Muscle of back (tissue), 13 donors: Measurements from ENCODE around the gene LEMD2. TPM values are rescaled to one million over a fixed set of nuclear protein-coding genes. Genes with fewer than 3 reads are reported as not detected.
"Not testable (repeated sequence)": the region's sequence is repeated elsewhere in the genome, so short reads cannot be mapped to it uniquely, and the experiment has no call there.

Source experiments
- DNase-seq, 3 donors: peaks; one replicate each; pipeline versions ENCODE4 v3.0.0 to v3.0.0-alpha.2; 2013
- long read RNA-seq, 9 donors: transcript quantifications; one replicate each; lab custom pipeline, GENCODE V29; 2026
- polyA plus RNA-seq, 10 donors: library from polyadenylated mRNA; unstranded; fragments of 120-200 nt; gene quantifications; one replicate each; pipeline ENCODE4 v1.2.1, GENCODE V29; 2013; ENCODE audit not compliant: insufficient read length in 10 of 10

Gene LEMD2
- 10 to 100 TPM; 32.5 to 49.2 (median 38.7) TPM for polyA plus RNA-seq
- long read RNA-seq, donor 1, transcript LEMD2-201 (9 exons, 2,958 nt) = major isoform, 5 of 5 reads
- long read RNA-seq, donor 1, partial matches to known transcripts = 0 of 5 reads
- long read RNA-seq, donor 1, other reads (novel, unspliced or antisense) = 0 of 5 reads
- long read RNA-seq, donor 2, partial matches to known transcripts = 0 of 5 reads
- long read RNA-seq, donor 2, other reads (novel, unspliced or antisense) = 0 of 5 reads
- long read RNA-seq, donor 3 = 0 reads
- long read RNA-seq, donor 4, partial matches to known transcripts = 0 of 4 reads
- long read RNA-seq, donor 4, other reads (novel, unspliced or antisense) = 0 of 4 reads
- long read RNA-seq, donor 5, partial matches to known transcripts = 0 of 6 reads
- long read RNA-seq, donor 5, other reads (novel, unspliced or antisense) = 0 of 6 reads
- long read RNA-seq, donor 6, partial matches to known transcripts = 0 of 4 reads
- long read RNA-seq, donor 6, other reads (novel, unspliced or antisense) = 0 of 4 reads
- long read RNA-seq, donor 7, transcript LEMD2-201 (9 exons, 2,958 nt) = major isoform, 9 of 10 reads
- long read RNA-seq, donor 7, partial matches to known transcripts = 0 of 10 reads
- long read RNA-seq, donor 7, other reads (novel, unspliced or antisense) = 0 of 10 reads
- long read RNA-seq, donor 8, transcript LEMD2-201 (9 exons, 2,958 nt) = major isoform, 7 of 8 reads
- long read RNA-seq, donor 8, partial matches to known transcripts = 0 of 8 reads
- long read RNA-seq, donor 8, other reads (novel, unspliced or antisense) = 0 of 8 reads
- long read RNA-seq, donor 9, partial matches to known transcripts = 0 of 1 reads
- long read RNA-seq, donor 9, other reads (novel, unspliced or antisense) = 0 of 1 reads

DNA sequence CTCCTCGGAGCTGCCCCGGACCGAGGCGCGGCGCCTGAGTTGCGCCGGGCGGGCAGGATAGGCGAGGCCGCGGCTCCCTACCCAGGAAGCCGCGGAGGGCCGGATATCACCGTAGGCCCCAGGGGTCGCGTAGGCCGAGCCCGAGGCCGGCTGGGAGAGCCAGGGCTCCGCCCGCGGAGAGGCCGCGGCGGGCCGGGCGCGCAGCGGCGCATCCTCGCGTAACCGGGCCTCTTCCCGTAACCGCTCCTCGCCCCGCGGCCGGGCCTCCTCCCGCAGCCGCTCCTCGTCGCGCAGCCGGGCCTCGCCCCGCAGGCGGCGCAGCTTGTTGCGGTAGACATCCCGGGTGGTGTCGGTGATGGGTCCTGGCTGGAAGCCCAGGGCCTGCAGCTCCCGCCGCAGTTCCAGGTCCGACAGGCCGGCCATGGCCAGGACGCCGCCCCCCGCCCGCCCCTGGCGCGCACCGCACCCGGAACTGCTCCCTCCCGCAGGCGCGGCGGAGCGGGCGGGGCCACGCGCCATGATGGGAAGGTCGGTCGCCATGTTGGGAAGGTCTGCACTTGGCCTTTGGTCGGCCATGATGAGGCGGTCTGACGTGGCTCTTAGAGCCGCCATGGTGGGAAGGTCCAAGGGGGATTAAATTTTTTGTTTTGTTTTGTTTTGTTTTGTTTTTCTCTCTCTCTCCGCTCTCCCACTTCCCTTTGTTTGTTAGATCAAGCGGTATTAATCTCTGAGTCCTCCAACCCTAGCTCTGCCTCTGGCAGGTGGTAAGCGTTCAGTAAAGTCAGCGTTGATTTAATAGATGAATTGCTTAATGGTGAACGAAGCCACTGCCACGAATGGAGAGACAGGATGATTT is at the start of gene LEMD2:
Gene LEMD2 (minus strand): TSS at position 437 of the 856 bp plus-strand sequence. CDS start 14 bp downstream, at position 423.
- DNase-seq = peak; percentile 95 to 98 (median 97)

DNA sequence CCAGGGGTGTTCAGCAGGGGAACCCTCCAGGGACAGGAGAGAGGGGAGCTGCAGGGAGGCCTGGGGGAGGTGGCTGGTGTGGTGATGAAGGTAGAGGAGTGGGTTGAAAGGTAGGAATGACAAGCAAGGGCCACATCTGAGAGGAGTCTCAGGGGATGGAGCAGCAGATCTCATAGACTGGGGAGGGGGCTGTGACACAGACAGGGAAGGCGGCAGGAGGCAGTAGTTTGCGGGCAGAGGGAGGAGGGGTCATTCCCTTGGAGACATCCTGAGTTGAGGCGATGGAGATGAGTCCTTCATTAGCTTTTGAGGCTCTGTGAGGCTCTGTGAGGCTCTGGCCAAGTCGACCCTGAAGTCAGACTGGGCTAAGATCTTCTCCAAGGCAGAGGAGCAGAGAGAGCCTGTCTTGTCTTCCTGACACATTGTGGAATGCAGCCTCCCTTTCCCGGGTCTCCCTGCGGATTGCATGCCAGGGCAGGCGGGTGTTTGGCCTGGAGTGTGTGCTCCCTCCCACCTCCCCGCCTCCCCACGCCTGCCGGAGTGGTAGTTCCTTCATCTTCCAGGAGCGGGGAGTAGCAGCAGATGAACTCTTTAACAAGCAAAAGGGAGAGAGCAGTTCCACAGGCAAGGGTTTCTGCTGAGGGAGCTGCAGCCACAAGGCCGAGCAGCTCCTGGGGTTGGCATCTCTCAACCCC is 49.2 kb upstream of the LEMD2 start:
- peak in 2 of 3 donors; percentile 48 to 53 for DNase-seq

DNA sequence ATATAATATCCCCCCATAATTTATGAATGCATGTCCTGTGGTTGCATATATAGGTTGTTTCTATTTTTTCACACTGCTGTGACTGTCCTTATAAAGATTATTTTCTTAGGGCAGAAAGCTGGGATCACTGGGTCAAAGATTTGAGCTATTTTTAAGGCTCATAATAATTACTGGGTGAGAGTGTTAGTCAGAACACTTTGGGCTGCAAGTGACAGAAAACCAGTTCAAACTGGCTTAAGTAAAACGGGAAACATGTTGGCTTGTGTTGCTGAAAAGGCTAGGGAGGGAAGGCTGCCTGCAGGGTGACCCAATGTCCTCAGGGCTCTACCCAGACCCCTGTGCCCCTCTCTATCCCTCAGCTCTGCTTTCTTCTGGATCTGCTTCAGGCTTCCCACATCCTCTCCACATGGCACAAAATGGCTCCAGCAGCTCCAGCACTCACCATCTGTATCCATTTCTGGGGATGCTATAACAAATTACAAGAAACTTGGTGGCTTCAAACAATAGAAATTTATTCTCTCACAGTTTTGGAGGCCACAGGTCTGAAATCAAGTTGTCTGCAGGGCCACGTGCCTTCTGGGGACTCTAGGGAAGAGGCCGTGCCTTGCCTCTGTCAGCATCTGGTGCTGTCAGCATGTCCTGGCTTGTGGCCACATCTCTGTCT is 48.0 kb upstream of the LEMD2 start:
- DNase-seq = no peak

DNA sequence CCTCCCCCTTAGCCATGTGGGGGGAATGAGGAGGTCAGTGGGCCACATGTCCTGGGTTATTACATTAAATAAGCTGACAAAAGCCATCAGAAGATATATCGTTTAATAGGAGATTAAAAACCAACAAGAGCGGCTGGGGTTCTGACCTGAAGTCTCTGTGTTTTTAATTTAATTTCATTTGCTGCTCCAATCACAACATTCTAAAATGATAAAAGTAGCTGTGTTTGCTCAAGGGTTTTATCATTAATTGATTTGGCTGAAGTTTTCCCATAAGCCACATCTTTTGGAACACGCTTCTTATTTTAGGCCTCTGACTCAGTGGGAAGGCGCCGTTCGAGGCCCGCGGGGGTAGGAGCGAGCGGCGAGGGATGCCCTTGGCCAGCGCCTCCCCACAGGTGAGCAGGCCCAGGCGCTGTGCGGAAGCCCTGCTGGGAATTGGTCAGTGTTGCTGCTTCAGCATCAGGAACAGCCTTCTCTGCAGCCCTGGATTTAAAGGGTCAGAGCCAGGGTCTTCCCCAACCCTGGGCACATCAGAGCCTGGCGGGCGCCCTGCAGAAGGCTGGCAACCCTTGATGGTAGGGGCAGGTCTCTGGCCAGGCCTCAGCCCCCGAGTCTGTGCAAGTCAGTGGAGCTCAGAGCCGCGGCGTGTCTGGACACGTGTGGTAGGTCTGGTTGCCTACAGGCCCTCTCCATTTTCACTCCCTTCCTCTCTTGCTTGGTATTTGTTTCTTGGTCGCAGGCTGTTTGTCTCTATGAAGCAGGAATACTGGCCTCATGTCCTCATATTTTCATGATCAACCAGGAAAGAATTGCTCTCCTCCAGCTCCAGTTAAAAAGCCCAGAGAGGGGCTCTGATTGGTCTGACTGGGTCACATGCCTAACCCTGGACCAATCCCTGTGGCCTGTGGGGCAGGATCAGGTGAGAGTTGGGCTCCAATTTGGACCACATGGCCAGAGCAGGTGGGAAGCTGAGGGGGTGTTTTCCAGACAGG is 45.8 kb upstream of the LEMD2 start:
- DNase-seq = no peak

DNA sequence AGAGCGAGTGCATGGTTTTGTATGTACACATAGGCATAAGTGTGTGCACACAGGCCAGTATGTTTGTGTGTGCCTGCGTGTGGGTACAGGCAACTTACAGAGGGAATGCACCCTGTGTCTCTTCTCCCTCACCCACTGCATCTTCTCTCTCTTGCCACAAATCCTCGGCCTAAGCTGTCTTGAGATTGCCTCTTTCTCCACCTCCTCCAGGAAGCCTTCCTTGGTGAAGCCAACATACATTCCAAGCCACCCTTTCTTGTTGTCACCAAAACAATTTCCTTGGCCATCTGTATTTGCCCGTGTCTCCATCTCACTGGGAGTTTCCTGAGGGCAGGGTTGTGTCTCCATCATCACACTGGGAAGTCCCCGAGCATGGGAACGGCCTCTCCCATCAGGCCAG is 44.7 kb upstream of the LEMD2 start:
- no peak for DNase-seq

DNA sequence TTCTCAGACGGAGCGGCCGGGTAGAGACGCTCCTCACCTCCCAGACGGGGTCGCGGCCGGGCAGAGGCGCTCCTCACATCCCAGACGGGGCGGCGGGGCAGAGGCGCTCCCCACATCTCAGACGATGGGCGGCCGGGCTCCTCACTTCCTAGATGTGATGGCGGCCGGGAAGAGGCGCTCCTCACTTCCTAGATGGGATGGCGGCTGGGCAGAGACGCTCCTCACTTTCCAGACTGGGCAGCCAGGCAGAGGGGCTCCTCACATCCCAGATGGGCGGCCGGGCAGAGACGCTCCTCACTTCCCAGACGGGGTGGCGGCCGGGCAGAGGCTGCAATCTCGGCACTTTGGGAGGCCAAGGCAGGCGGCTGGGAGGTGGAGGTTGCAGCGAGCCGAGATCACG is 43.9 kb upstream of the LEMD2 start:
- not testable (repeated sequence) for DNase-seq

DNA sequence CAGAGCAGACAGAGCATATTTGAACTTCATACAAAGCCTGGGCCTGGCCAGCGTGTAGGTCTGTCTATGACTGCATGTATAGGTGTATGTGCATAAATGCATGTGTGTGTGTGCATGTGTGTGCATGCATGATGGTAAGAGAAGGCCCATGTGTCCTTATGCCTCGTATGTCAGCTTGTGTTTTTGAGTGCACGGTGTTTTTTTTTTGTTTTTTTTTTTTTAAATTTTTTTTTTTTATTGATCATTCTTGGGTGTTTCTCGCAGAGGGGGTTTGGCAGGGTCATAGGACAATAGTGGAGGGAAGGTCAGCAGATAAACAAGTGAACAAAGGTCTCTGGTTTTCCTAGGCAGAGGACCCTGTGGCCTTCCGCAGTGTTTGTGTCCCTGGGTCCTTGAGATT is 42.8 kb upstream of the LEMD2 start:
- DNase-seq = not testable (repeated sequence)

DNA sequence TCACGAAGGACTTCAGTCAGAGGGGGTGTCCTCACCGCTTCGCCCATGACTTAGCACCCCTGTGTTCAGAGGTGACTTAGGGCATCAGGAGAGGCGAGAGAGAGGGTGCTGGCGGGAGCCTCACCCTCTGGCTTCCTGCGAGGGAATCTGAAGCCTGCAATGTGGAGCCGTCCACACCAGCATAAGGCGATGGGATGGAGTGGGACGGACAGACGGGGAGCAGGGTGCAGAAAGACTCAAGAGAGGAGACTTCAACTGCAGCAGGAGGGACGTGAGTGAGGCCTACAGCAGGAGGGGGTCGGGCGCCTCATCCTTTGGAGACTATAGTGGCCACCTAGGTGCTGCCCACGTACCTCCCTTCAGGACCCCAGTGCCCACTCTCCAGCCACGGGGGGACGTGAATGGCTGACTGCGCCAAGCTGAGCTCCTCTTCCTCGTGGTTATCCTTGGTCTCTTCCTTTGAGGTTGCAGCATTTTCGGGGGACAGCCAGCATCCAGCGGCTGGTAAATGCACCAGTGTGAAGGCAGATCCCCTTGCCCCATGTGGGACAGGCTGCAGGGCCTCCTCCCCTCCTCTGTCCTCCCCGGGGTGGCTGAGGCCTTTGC is 41.8 kb upstream of the LEMD2 start:
- DNase-seq = no peak

DNA sequence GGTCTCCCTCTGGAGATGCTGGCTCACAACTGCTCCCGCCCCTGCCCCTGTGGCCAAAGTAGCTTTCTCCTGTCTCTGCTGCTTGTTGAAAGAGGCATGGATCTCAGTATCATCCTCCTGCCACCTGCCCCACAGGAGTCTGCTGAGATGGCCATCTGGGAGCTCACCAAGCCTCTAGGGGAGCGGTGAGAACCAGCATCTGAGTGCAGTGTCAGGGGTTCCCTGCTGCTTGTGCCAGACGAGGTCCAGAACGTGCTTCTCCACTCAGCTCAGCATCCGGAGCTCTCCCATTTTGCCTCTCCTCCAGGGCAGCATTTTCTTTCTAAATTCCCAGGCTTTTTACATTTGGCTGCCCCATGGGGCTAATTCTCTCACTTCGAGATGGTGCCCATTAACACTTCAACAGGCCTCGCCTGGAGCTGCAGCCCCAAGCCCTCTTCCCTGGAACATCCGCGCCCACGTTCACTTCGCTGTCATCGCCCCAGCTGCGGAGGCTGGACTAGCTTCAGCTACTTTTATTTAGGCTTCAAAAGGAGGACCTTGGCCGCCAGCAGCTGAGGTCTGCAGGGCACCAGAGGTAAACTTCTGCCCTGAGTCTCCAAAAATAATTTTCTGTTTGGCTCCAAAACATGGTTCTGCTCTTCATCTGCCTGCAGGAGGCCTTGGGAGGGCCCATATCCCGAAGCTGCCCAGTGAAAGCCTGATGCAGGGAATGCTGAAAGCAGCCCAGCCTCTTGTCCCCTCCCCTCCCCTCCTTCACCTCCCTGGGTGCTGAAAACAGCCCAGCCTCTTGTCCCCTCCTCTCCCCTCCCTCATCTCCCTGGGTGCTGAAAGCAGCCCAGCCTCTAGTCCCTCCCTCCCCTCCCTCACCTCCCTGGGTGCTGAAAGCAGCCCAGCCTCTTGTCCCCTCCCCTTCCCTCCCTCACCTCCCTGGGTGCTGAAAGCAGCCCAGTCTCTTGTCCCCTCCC is 40.1 kb upstream of the LEMD2 start:
- no peak for DNase-seq

DNA sequence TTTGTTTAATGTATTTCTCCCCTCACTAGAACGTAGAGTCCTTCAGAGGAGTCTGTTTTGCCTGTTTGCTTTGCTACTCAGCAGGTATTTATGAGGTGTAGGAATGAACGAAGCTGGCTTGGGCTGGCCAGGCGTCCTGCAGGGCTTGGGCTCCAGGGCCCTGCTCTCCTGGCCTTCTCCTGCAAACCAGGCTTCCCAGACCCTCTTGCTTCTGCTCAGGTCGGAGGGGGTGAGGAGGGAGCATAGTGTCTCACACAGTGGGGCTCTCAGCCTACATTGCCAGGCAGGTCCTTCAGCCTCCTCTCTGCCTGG is 39.5 kb upstream of the LEMD2 start:
- no peak for DNase-seq

DNA sequence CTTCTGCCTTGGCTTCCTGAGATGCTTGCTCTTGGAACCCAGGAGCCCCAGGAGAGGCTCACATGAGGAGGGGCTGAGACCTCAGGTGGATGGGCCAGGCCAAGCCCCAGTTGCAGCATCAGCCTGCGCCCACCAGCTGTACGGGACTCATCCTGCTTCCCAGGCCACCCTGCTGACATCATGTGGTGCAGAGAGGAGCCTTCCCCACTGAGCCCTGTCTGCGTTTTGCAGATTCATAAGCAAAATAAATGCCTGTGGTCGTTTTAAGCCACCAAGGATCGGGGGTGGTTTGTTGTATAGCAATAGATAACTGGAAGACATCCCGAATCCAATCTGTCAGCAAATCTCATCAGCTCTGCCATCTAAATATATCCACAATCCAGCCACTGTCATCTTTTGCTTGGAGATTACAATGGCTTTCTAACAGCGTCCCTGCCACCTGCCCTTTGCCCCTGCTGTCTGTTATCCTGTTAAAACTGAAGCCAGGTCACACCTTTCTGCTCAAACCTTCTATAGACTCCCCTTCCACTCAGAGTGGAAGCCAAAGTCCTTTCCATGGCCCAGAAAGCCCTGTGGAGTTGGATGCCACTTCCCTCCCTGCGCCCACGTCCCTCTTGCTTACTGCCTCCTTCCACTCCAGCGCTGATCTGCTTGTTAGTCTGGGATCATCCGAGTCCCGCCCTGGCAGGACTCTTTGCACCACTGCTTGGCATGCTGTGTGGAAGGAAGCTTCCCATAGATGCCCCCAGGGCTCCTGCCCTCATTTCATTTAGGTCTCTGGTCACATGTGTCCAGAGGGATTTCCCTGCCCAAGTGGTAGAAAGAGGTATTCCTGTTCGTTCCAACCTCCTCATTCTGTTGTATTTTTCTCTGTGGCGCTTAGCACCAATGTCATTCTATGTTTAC is 38.9 kb upstream of the LEMD2 start:
- peak in 1 of 3 donors; percentile 38 for DNase-seq

DNA sequence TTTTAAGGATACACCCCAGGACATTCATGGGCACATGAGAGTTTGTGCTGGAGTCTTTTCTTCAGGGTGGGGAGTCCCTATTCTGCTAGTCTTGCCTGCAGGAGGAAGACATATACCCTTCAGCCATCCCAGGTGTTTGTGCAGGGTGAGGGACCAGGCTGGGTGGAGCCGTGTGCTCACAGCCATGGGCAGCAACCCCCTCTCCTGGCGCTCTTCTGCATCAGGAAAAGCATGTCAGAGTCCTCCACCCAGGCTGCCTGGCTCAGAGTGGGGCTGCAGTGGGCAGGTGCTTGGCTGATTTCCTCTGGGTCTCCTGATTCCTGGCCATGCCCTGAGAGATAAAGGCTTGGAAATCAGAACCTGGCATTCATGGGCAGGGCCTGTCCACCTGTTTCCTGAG is 37.6 kb upstream of the LEMD2 start:
- no peak for DNase-seq

DNA sequence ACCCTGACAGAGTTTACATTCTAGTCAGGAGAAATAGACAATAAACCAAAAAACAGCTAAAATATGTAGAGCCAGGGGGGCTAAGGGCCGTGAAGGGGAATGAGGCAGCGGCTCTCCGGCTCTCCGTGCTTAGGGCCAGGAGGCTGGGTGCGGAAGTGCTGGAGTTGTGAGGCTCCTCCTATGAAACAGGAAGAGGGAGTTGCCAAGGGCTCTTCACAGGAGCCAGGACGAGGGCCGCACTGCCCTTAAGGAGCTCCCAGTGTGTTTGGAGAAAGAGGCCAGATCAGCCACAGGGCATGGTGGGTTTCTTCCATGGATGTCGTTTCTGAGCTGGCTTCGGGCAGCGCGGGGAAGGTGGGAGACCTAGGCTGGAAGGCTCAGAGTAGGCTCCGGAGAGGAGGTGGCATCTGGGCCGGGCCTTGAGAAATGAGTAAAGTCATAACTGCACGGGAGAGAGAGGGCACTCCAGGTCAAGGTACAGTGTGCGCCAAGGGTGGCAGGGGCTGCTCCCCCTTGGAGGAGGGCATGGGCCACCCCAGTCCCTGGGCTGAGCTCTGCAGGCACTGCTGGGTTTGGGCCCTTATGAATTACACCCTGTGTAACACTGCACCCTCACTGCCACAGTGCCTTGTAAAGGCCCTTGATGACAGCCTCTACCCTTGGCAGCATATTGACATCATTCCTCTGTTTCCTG is 35.7 kb upstream of the LEMD2 start:
- peak in 1 of 3 donors; percentile 46 for DNase-seq

DNA sequence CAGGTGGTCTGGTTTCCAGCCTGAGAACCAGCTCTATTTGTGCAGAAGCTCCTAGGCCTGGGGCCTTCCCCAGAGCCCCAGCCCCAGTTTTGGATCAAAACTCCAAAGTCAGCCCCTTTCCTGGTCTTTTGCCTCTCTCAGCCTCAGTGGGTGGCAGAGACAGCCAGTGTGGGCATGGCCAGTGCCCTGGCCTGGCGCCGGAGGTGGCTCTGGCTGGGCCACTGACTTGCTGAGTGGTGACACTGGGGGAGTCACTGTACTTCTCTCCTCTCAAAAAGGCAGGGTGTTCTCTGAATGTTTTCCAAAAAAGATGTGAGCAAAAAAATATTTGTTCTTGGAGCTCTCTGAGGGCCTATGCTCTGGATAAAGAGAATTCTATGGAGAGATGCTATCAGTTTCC is 34.9 kb upstream of the LEMD2 start:
- DNase-seq = no peak

DNA sequence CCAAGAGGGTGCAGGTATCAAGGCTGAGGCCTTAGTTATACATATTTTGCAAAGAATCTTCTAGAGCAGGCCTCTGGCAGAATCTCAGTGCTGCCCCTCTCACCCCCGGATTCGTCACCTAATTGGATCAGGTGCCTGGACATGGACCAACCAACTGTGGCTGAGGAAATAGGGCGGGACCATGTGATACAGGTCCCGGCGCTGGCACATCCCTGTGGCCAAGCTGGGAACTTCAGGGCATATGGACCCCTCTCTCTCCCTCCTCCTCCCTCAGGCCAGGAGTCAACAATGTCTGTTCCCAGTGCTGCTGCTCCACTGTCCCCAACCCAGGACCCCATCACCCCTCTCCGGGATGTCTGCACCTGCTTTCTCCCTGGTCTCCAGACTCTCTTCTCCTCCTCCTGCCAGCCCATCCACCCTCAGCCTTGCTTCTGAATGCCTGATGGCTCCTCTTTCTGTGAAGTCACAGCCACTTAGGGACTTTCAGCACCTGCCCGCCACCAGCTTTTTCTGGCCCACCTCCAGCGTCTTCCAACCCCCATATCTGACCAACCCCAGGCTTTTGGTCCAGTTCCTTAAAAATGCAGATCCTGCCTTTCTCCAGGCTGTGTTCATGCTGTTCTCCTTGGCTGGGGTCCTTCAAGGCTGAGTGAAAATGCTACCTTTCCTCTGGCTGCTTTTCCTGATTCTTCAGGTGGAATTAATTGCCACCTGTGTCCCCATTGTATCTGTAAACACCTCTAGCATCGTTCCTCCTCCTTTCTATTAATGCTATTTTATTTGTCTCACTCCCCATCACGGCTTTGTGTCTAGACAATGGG is 33.9 kb upstream of the LEMD2 start:
- no peak for DNase-seq
